GM23338 (cell line): Measurements from ENCODE around the gene CIB4. TPM values are rescaled to one million over a fixed set of nuclear protein-coding genes. Genes with fewer than 3 reads are reported as not detected.

Source experiments
- ATAC-seq: fragments of 200-7000 bp; cut with Tn5 transposase; 3 replicates; pipeline ENCODE4 v1.9.1; 2020
- DNase-seq: peaks from one replicate; pipeline ENCODE4 v3.0.0-alpha.2; 2015; ENCODE audit warnings: low spot score
- H2AFZ ChIP-seq: fragments of 200-600 bp; sonication (generic); 2 replicates; pipeline ENCODE4 v1.8.0; 2016; ENCODE audit warnings: antibody characterized with exemption, mild to moderate bottlenecking, moderate library complexity
- H3F3A ChIP-seq: fragments of 200-600 bp; sonication (generic); replicated peaks from 2 replicates; pipeline ENCODE4 v1.8.0; 2017; ENCODE audit warnings: antibody characterized with exemption, mixed run types, low read depth
- H3K27ac ChIP-seq: fragments of 200-600 bp; sonication (generic); 2 replicates; pipeline ENCODE4 v1.6.1; 2016; ENCODE audit warnings: low read depth
- H3K27me3 ChIP-seq: fragments of 200-600 bp; sonication (generic); 2 replicates; pipeline ENCODE4 v1.8.0; 2016; ENCODE audit warnings: mild to moderate bottlenecking, mixed run types, moderate library complexity; ENCODE audit not compliant: insufficient read depth
- H3K36me3 ChIP-seq: fragments of 200-600 bp; sonication (generic); 2 replicates; pipeline ENCODE4 v1.8.0; 2016; ENCODE audit warnings: mild to moderate bottlenecking; ENCODE audit not compliant: insufficient read depth
- H3K4me1 ChIP-seq: fragments of 200-600 bp; sonication (generic); 2 replicates; pipeline ENCODE4 v1.8.0; 2016; ENCODE audit warnings: mild to moderate bottlenecking, moderate library complexity; ENCODE audit not compliant: insufficient read depth
- H3K4me2 ChIP-seq: fragments of 200-600 bp; sonication (generic); 2 replicates; pipeline ENCODE4 v1.7.1; 2017; ENCODE audit warnings: mixed run types
- H3K4me3 ChIP-seq: fragments of 200-600 bp; sonication (generic); 2 replicates; pipeline ENCODE4 v1.6.1; 2016; ENCODE audit warnings: mixed run types
- H3K79me2 ChIP-seq: fragments of 200-600 bp; sonication (generic); replicated peaks from 2 replicates; pipeline ENCODE4 v1.8.0; 2017; ENCODE audit warnings: mild to moderate bottlenecking; ENCODE audit not compliant: insufficient read depth
- H3K9me2 ChIP-seq: fragments of 200-600 bp; sonication (generic); 2 replicates; pipeline ENCODE4 v1.8.0; 2017; ENCODE audit not compliant: insufficient read depth
- H4K20me1 ChIP-seq: fragments of 200-600 bp; sonication (generic); replicated peaks from 2 replicates; pipeline ENCODE4 v1.8.0; 2017; ENCODE audit warnings: mild to moderate bottlenecking; ENCODE audit not compliant: insufficient read depth
- H3K27ac Mint-ChIP-seq: 2 replicates; pipeline ENCODE4 v1.8.0; 2020; ENCODE audit warnings: inconsistent platforms, mild to moderate bottlenecking, moderate library complexity, mixed read lengths
- H3K27me3 Mint-ChIP-seq: 3 replicates; pipeline ENCODE4 v1.8.0; 2022; ENCODE audit warnings: low read depth, mild to moderate bottlenecking, moderate library complexity, mixed read lengths, inconsistent platforms; ENCODE audit not compliant: insufficient read depth, poor library complexity
- H3K36me3 Mint-ChIP-seq: 3 replicates; pipeline ENCODE4 v1.8.0; 2021; ENCODE audit warnings: low read depth, mild to moderate bottlenecking, inconsistent platforms, moderate library complexity, mixed read lengths
- H3K4me1 Mint-ChIP-seq: 3 replicates; pipeline ENCODE4 v1.8.0; 2020; ENCODE audit warnings: mild to moderate bottlenecking, inconsistent platforms, mixed read lengths
- H3K4me3 Mint-ChIP-seq: 3 replicates; pipeline ENCODE4 v1.8.0; 2021; ENCODE audit warnings: moderate library complexity, mild to moderate bottlenecking, inconsistent platforms, mixed read lengths
- H3K9me3 Mint-ChIP-seq: 3 replicates; pipeline ENCODE4 v1.8.0; 2020; ENCODE audit warnings: moderate library complexity, mild to moderate bottlenecking, inconsistent platforms, mixed read lengths
- CREB1 ChIP-seq: fragments of 250-450 bp; sonication (Bioruptor Pico); IDR thresholded peaks from 2 replicates; pipeline ENCODE4 v1.5.0; 2020; ENCODE audit warnings: low read depth, mild to moderate bottlenecking, moderate library complexity
- CTCF ChIP-seq, 2 experiments: fragments of 200-600 bp in 1 of 2; sonication (generic) in 1 of 2; conservative IDR thresholded peaks; 2 replicates each; pipeline versions ENCODE4 v1.5.1 to v1.6.1; 2016 to 2017; ENCODE audit warnings: antibody characterized with exemption in 2 of 2, low read depth in 2 of 2, mild to moderate bottlenecking in 2 of 2, moderate library complexity in 1 of 2
- ETS1 ChIP-seq: IDR thresholded peaks from 2 replicates; pipeline ENCODE4 v1.6.1; 2016; ENCODE audit warnings: antibody characterized with exemption
- EZH2 ChIP-seq: fragments of 200-600 bp; sonication (generic); IDR thresholded peaks from one replicate; pipeline ENCODE4 v1.8.0; 2017; ENCODE audit warnings: antibody characterized with exemption, mild to moderate bottlenecking, low read depth; ENCODE audit not compliant: unreplicated experiment
- JUNB ChIP-seq: IDR thresholded peaks from one replicate; pipeline ENCODE4 v1.6.1; 2016; ENCODE audit warnings: antibody characterized with exemption; ENCODE audit not compliant: unreplicated experiment
- NANOG ChIP-seq: IDR thresholded peaks from 2 replicates; pipeline ENCODE4 v1.6.1; 2016; ENCODE audit warnings: antibody characterized with exemption, borderline replicate concordance
- POLR2AphosphoS5 ChIP-seq: IDR thresholded peaks from 2 replicates; pipeline ENCODE4 v1.6.1; 2016; ENCODE audit warnings: antibody characterized with exemption, low read depth
- STAT1 ChIP-seq: IDR thresholded peaks from one replicate; pipeline ENCODE4 v1.6.1; 2016; ENCODE audit warnings: antibody characterized with exemption; ENCODE audit not compliant: unreplicated experiment
- ZNF114 ChIP-seq: fragments of 250-450 bp; sonication (Bioruptor Pico); IDR thresholded peaks from 2 replicates; pipeline ENCODE4 v1.5.0; 2020; ENCODE audit warnings: mild to moderate bottlenecking, moderate library complexity
- ZNF331 ChIP-seq: fragments of 250-450 bp; sonication (Bioruptor Pico); IDR thresholded peaks from 2 replicates; pipeline ENCODE4 v1.5.0; 2020; ENCODE audit warnings: low read depth, mild to moderate bottlenecking, moderate library complexity
- ZNF462 ChIP-seq: fragments of 250-450 bp; sonication (Bioruptor Pico); IDR thresholded peaks from 2 replicates; pipeline ENCODE4 v1.5.0; 2020; ENCODE audit warnings: mild to moderate bottlenecking, moderate library complexity
- polyA plus RNA-seq: library from polyadenylated mRNA; unstranded; fragments of >200 nt; fragmentation: Nextera tagmentation; extraction: Ambion mirVana; gene quantifications from 2 replicates; pipeline ENCODE4 v1.2.1, GENCODE V29; 2016
- total RNA-seq: library from RNA; depleted of rRNA; stranded (reverse); fragments of >200 nt; shearing (Covaris generic); gene quantifications from 2 replicates; pipeline ENCODE4 v1.2.3, GENCODE V29; 2014

CIB4 gene
- total and polyA plus RNA-seq, 2 experiments from 2014 or later, result not detected

- Histone ChIP-seq H3K4me2 (no peak overlapping the region), H4K20me1 (no peaks in the 10 kb centered on the region; the same call in 1 of the 2 replicates), H2AFZ (peak overlapping the region; percentile 69; the same call in 1 of the 2 replicates), H3K4me1 (no peaks in the 10 kb centered on the region), H3K9me2 (no peaks in the 10 kb centered on the region), H3F3A (no peaks in the 10 kb centered on the region), H3K4me3 (no peak overlapping the region), H3K79me2 (no peaks in the 10 kb centered on the region), H3K27ac (no peak overlapping the region), H3K27me3 (no peaks in the 10 kb centered on the region), H3K36me3 (no peaks in the 10 kb centered on the region)
- DNase-seq, result no peak
- H3K9me3 Mint-ChIP-seq, result no peaks in the 10 kb centered on the region
- TF ChIP-seq STAT1, result no peak
- no peak for TF ChIP-seq POLR2AphosphoS5
- no peak for TF ChIP-seq ZNF114
- no peak overlapping the region for H3K27ac Mint-ChIP-seq
- peaks cover 1% of the 10 kb centered on the region for H3K27me3 Mint-ChIP-seq
- H3K36me3 Mint-ChIP-seq, result no peaks in the 10 kb centered on the region
- H3K4me1 Mint-ChIP-seq, result peaks cover 7% of the 10 kb centered on the region; the same call in 2 of the 3 replicates
- H3K4me3 Mint-ChIP-seq, result no peak overlapping the region
- peak; percentile 78 for ATAC-seq
These were observed 42.7 kb downstream of the CIB4 start for GRCh38 chr2:26598336-26598995.

GRCh38 chr2:26597197-26597596 is 44.0 kb downstream of the CIB4 start:
- Mint-ChIP-seq H3K9me3 (no peaks in the 10 kb centered on the region), H3K27me3 (peaks cover 1% of the 10 kb centered on the region), H3K27ac (no peak overlapping the region), H3K36me3 (no peaks in the 10 kb centered on the region), H3K4me3 (no peak overlapping the region), H3K4me1 (peaks cover 7% of the 10 kb centered on the region; the same call in 2 of the 3 replicates)
- Histone ChIP-seq H3K79me2 (no peaks in the 10 kb centered on the region), H3K36me3 (no peaks in the 10 kb centered on the region), H2AFZ (no peak overlapping the region), H3K4me1 (no peaks in the 10 kb centered on the region), H3K4me2 (no peak overlapping the region), H3K4me3 (no peak overlapping the region), H3K27me3 (no peaks in the 10 kb centered on the region), H3K9me2 (no peaks in the 10 kb centered on the region), H4K20me1 (no peaks in the 10 kb centered on the region; the same call in 1 of the 2 replicates), H3K27ac (no peak overlapping the region), H3F3A (no peaks in the 10 kb centered on the region)
- no peak for DNase-seq
- ATAC-seq, result no peak
- TF ChIP-seq EZH2, result no peak
- no peak for TF ChIP-seq ETS1
- TF ChIP-seq CREB1 (CRISPR knock-in tag), result no peak
- TF ChIP-seq CTCF (conservative IDR thresholded peaks at IDR 0.05; ENCODE audit: low read depth in 2 of 2), result no peak
- TF ChIP-seq POLR2AphosphoS5, result no peak
- TF ChIP-seq ZNF331, result no peak
- no peak for TF ChIP-seq NANOG
- no peak for TF ChIP-seq ZNF462 (CRISPR knock-in tag)
- no peak for TF ChIP-seq JUNB
- TF ChIP-seq STAT1, result no peak
